GM18520 (cell line): Measurements from ENCODE around the gene OBSCN.
A peak's percentile ranks its signal among the peaks of the same experiment; 100 is the strongest.
"Not testable (repeated sequence)": the region's sequence is repeated elsewhere in the genome, so short reads cannot be mapped to it uniquely, and the experiment has no call there.

Source experiments
- ATAC-seq: cut with Tn5 transposase; IDR thresholded peaks from one replicate; pipeline ENCODE4 v1.9.1; 2021; ENCODE audit not compliant: unreplicated experiment

The OBSCN gene

GRCh38 chr1:228212415-228212965, 4.6 kb downstream of the OBSCN start:
- no peak for ATAC-seq

- ATAC-seq = peak; percentile 91
Measured at GRCh38 chr1:228212966-228213844, 5.4 kb downstream of the OBSCN start.

GRCh38 chr1:228213917-228214808, 6.3 kb downstream of the OBSCN start:
- ATAC-seq = no peak

- no peak for ATAC-seq
Measured at GRCh38 chr1:228214921-228215662, 7.2 kb downstream of the OBSCN start.

GRCh38 chr1:228215663-228216116, 7.8 kb downstream of the OBSCN start:
- no peak for ATAC-seq

- no peak for ATAC-seq
Measured at GRCh38 chr1:228216371-228217320, 8.8 kb downstream of the OBSCN start.

GRCh38 chr1:228217551-228218344, 9.9 kb downstream of the OBSCN start:
- ATAC-seq = no peak

- ATAC-seq = no peak
Measured at GRCh38 chr1:228218513-228219244, 10.8 kb downstream of the OBSCN start.

- ATAC-seq = no peak
Measured at GRCh38 chr1:228219245-228219961, 11.6 kb downstream of the OBSCN start.

- no peak for ATAC-seq
Measured at GRCh38 chr1:228219962-228220780, 12.3 kb downstream of the OBSCN start.

- ATAC-seq = not testable (repeated sequence)
Measured at GRCh38 chr1:228221097-228221496, 13.3 kb downstream of the OBSCN start.

- ATAC-seq = no peak
Measured at GRCh38 chr1:228222548-228222947, 14.7 kb downstream of the OBSCN start.

- ATAC-seq = no peak
Measured at GRCh38 chr1:228224198-228225164, 16.6 kb downstream of the OBSCN start.

GRCh38 chr1:228225165-228225710, 17.4 kb downstream of the OBSCN start:
- ATAC-seq = no peak

- no peak for ATAC-seq
Measured at GRCh38 chr1:228225740-228226139, 17.9 kb downstream of the OBSCN start.
